ENCODE results near the gene STMN3. TPM values are rescaled to one million over a fixed set of nuclear protein-coding genes. Genes with fewer than 3 reads are reported as not detected.
"Not testable (repeated sequence)": the region's sequence is repeated elsewhere in the genome, so short reads cannot be mapped to it uniquely, and the experiment has no call there.

STMN3 gene
- total RNA-seq, 1 donor from 2014 or later: 6.1 TPM

GRCh38 chr20:63618291-63618980 lies 34.8 kb downstream of the STMN3 start:
- H3K4me1 Mint-ChIP-seq: peaks cover 11% of the 10 kb centered on the region
- DNase-seq (no peak), ATAC-seq (ENCODE audit: low read depth) (no peak)
- H3K27ac Mint-ChIP-seq: no peak overlapping the region
- no peaks in the 10 kb centered on the region for H3K9me3 Mint-ChIP-seq
- ChIA-PET POLR2A (interaction anchor here (1.1 to 1.4 kb wide), 3 partner anchors 21 to 80 kb away, joined by 3 to 6 read pairs (median 3); no protein-coding TSS in a partner anchor), CTCF (interaction anchor here (2.1 kb wide), 1 partner anchor 24 kb away, joined by 6 read pairs; no protein-coding TSS in a partner anchor)
- no peaks in the 10 kb centered on the region for H3K27me3 Mint-ChIP-seq
- intact Hi-C loops (cut with micrococcal nuclease): no loop called here
- peaks cover 53% of the 10 kb centered on the region for H3K36me3 Mint-ChIP-seq (ENCODE audit: low read depth)
- TF ChIP-seq CTCF (IDR thresholded peaks at IDR 0.05): no peak
- no peak overlapping the region for H3K4me3 Mint-ChIP-seq

- DNase-seq (no peak), ATAC-seq (ENCODE audit: low read depth) (no peak)
- Mint-ChIP-seq H3K27ac (no peak overlapping the region), H3K36me3 (ENCODE audit: low read depth) (peaks cover 57% of the 10 kb centered on the region), H3K27me3 (no peaks in the 10 kb centered on the region), H3K4me3 (no peak overlapping the region), H3K9me3 (no peaks in the 10 kb centered on the region), H3K4me1 (peaks cover 10% of the 10 kb centered on the region)
- POLR2A ChIA-PET: interaction anchor here (1.1 to 1.4 kb wide), 4 partner anchors 22 to 79 kb away, joined by 3 to 6 read pairs (median 3); no protein-coding TSS in a partner anchor
- CTCF ChIA-PET: interaction anchor here (2.1 kb wide), 1 partner anchor 25 kb away, joined by 6 read pairs; no protein-coding TSS in a partner anchor
- no peak for TF ChIP-seq CTCF (IDR thresholded peaks at IDR 0.05)
- intact Hi-C loops (cut with micrococcal nuclease): no loop called here
These were observed 35.4 kb downstream of the STMN3 start for GRCh38 chr20:63617876-63618265.

- Mint-ChIP-seq H3K36me3 (ENCODE audit: low read depth) (peaks cover 53% of the 10 kb centered on the region), H3K27ac (peak overlapping the region; percentile 12), H3K9me3 (no peaks in the 10 kb centered on the region), H3K4me1 (peaks cover 7% of the 10 kb centered on the region), H3K27me3 (no peaks in the 10 kb centered on the region), H3K4me3 (no peak overlapping the region)
- CTCF ChIA-PET: interaction anchor here (2.1 kb wide), 1 partner anchor 25 kb away, joined by 6 read pairs; no protein-coding TSS in a partner anchor
- ATAC-seq (ENCODE audit: low read depth) (no peak), DNase-seq (no peak)
- intact Hi-C loops (cut with micrococcal nuclease): no loop called here
- POLR2A ChIA-PET: interaction anchor here (0.7 to 1.1 kb wide), 4 partner anchors 14 to 421 kb away, joined by 3 to 6 read pairs (median 4); no protein-coding TSS in a partner anchor
- no peak for TF ChIP-seq CTCF (IDR thresholded peaks at IDR 0.05)
These were observed 35.9 kb downstream of the STMN3 start for GRCh38 chr20:63617092-63617875.

- intact Hi-C loops (cut with micrococcal nuclease); H3K9me3 Mint-ChIP-seq; ATAC-seq (ENCODE audit: low read depth); CTCF ChIA-PET; DNase-seq; H3K4me3 Mint-ChIP-seq; H3K27me3 Mint-ChIP-seq; H3K27ac Mint-ChIP-seq; H3K4me1 Mint-ChIP-seq: not testable (repeated sequence)
- H3K36me3 Mint-ChIP-seq (ENCODE audit: low read depth): peaks cover 45% of the 10 kb centered on the region
- POLR2A ChIA-PET: interaction anchor here (1.3 kb wide), 1 partner anchor 13 kb away, joined by 4 read pairs; the partner anchor contains the start of gene GMEB2
These were observed 39.2 kb downstream of the STMN3 start for GRCh38 chr20:63613863-63614594.

GRCh38 chr20:63612276-63612931 lies 40.8 kb downstream of the STMN3 start:
- ChIA-PET POLR2A (no interaction called here), CTCF (interaction anchor here (0.8 kb wide), 1 partner anchor 30 kb away, joined by 3 read pairs; no protein-coding TSS in a partner anchor)
- TF ChIP-seq CTCF (IDR thresholded peaks at IDR 0.05): no peak
- H3K9me3 Mint-ChIP-seq: no peaks in the 10 kb centered on the region
- DNase-seq: no peak
- peaks cover 30% of the 10 kb centered on the region for H3K36me3 Mint-ChIP-seq (ENCODE audit: low read depth)
- no peak for ATAC-seq (ENCODE audit: low read depth)
- H3K4me1 Mint-ChIP-seq: peaks cover 5% of the 10 kb centered on the region
- H3K4me3 Mint-ChIP-seq: no peak overlapping the region
- H3K27ac Mint-ChIP-seq: no peak overlapping the region
- intact Hi-C loops (cut with micrococcal nuclease): no loop called here
- no peaks in the 10 kb centered on the region for H3K27me3 Mint-ChIP-seq

Data from activated B cell treated with CpG ODN at 0.5 μM for 24 hours (primary cell).